ENCODE results near the gene KRTAP2-2.
"Not testable (repeated sequence)": the region's sequence is repeated elsewhere in the genome, so short reads cannot be mapped to it uniquely, and the experiment has no call there.

KRTAP2-2 gene

DNA sequence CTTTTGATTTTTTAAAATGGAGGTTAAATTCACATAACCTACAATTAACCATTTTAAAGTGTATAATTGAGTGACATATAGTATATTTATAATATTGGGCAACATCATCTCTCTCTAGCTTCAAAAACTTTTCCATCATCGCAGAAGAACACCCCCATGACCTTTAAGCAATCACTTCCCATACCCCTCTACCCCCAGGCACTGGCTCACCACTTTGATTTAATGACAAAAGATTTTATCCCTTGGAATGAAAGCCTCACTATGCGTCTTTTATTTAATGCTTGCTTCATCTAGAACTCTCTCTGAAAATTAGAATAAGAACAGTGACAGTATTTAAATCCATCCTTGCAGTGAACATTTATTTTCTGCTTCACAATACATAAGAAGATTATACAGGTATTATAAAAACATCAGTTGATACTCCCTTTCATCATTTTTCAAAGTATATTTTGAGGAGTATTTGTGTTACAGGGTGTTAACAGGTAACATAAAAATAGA lies 17.1 kb downstream of the KRTAP2-2 start:
- DNase-seq (ENCODE audit: low read depth, low spot score): no peak
- no peak overlapping the region for H3K4me3 ChIP-seq (ENCODE audit: low read length)

DNA sequence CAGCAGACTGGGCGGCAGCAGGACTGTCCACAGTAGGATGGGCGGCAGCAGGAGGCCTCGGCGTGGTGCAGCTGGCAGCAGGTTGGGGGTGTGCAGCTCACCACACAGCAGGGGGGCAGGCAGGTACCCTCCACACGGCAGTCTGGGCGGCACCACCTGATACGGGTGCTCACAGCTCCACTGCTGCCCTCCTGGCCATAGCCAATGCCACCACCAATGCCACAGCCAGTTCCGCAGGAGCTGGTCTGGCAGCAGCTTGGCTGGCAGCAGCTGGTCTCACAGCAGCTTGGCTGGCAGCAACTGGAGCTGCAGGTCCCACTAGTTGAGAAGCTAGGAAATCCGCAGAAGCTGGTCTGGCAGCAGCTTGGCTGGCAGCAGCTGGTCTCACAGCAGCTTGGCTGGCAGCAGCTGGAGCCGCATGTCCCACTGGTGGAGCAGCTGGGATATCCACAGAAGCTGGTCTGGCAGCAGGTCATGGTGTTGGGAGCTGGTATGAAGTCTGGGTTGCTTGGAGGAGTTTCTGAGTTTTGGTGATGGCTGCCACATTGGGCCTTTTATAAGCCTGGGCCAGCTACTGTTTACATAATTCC lies 20.6 kb downstream of the KRTAP2-2 start, which contains the start of gene KRTAP1-3:
KRTAP1-3 (minus strand) TSS at position 529 of the 590 bp plus-strand sequence; CDS start at position 476, 53 bp downstream.
- DNase-seq (ENCODE audit: low read depth, low spot score); H3K4me3 ChIP-seq (ENCODE audit: low read length): not testable (repeated sequence)

DNA sequence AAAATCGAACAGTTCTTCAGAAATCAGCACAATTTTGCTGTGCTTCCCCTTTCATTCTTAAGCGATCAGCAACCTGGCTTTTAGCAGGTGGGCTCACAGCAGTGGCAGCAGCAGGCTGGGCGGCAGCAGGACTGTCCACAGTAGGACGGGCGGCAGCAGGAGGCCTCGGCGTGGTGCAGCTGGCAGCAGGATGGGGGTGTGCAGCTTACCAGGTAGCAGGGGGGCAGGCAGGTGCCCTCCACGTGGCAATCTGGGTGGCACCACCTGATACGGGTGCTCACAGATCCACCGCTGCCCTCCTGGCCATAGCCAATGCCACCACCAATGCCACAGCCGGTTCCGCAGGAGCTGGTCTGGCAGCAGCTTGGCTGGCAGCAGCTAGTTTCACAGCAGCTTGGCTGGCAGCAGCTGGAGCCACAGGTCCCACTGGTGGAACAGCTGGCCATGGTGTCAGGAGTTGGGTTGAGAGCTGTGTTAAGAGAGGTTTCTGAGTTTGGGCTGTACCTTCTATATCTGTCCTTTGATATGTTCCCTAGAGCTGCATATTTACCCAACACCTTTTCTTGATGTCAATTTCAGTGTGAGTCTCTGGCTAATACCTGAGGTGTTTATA lies 25.3 kb downstream of the KRTAP2-2 start, which contains the start of gene KRTAP1-4:
KRTAP1-4 (minus strand) TSS at position 563 of the 613 bp plus-strand sequence; CDS start at position 446, 117 bp downstream.
- no peak within 1 kb of the TSS for H3K4me3 ChIP-seq (ENCODE audit: low read length)
- no peak for DNase-seq (ENCODE audit: low read depth, low spot score)

DNA sequence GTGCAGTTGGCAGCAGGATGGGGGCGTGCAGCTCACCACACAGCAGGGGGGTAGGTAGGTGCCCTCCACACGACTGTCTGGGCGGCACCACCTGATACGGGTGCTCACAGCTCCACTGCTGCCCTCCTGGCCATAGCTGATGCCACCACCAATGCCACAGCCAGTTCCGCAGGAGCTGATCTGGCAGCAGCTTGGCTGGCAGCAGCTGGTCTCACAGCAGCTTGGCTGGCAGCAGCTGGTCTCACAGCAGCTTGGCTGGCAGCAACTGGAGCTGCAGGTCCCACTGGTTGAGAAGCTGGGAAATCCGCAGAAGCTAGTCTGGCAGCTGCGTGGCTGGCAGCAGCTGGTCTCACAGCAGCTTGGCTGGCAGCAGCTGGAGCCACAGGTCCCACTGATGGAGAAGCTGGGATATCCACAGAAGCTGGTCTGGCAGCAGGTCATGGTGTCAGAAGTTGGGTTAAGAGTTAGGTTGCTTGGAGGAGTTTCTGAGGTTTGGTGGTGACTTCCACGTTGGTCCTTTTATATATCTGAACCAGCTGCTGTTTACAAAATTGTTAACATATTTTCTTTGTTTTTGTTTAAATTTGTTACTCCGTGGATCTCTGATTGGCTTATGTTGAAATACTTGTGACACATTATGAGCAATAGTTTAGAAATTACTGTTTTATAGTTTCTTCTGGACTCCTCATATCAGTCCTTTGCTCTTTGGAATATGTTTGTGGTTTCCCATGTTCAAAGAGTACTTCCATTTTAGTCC lies 28.1 kb downstream of the KRTAP2-2 start, which contains the start of gene KRTAP1-5:
KRTAP1-5 (minus strand) TSS at position 494 of the 757 bp plus-strand sequence; CDS start at position 441, 53 bp downstream.
- DNase-seq (ENCODE audit: low read depth, low spot score): no peak
- no peak within 1 kb of the TSS for H3K4me3 ChIP-seq (ENCODE audit: low read length)

DNA sequence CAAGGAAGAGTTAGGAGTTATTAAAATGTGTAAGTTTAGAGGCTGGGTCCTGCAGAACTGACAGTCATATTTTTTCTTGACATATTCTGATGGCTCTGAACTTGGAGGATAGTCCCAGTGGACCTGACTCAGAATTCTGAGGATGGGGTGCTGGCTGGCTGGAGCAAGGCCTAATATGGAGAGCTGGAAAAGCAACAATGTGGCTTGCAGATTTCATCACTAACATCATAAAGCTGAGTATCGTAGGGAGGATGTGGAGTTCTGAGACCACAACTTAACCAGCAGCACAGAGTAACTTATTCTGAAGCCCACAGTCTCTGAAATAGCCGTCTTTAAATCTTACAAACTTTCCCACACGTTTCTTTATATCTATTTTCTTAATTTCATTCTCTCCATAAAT lies 30.3 kb downstream of the KRTAP2-2 start:
- no peak overlapping the region for H3K4me3 ChIP-seq (ENCODE audit: low read length)
- no peak for DNase-seq (ENCODE audit: low read depth, low spot score)

DNA sequence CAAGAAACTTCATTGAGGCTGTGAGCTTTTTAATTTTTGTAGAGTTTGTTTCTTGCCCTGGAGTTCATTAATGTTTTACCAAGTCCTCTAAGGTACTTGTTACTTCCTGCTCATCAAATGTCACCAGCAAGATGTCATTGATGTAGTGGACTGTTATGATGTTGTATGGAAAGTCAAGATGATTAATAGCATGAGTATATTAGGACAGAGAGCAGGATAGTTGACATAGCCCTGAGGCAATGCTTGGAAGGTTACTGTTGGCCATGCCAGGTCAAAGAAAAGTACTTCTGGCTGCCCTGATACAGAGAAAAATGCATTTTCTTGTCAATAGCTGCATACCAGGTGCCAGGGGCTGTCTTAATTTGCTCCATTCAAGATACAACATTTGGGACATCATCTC lies 34.7 kb downstream of the KRTAP2-2 start:
- no peak for DNase-seq (ENCODE audit: low read depth, low spot score)
- H3K4me3 ChIP-seq (ENCODE audit: low read length): no peak overlapping the region

DNA sequence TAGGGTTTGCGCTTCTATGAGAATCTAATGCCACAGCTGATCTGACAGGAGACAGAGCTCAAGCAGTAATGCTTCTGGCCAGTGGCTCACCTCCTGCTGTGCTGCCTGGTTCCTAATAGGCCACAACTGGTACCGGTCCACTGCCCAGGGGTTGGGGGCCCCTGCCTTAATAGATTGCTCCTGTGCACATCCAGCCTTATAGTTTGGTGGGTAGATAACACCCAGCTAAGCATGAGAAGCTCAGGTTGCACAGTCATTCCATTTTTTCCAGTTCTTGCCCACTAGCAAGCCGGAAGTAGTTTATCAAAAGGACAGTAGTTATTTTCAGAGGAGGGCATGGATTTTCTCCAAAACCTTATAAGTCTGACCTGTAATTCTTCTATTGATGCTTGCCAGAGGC lies 35.6 kb downstream of the KRTAP2-2 start:
- no peak for DNase-seq (ENCODE audit: low read depth, low spot score)
- H3K4me3 ChIP-seq (ENCODE audit: low read length): no peak overlapping the region

DNA sequence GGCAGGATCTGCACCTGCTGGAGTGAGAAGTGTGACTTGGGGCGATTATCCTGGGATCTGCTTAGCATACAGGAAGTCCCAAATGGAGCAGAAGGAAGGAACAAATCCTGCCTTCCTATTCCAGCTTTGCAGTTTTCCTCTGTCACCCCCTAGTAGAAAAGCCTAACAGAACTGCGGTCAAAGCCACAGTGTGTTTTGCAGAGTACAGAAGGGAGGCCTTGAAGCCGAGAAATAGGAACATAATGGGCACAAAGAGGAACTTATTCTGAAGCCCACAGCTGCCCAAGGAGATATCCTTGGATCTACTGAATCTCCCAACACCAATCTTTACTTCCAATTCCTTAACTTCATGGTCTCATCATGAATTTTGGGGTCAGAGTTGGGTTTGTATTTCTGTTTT lies 36.5 kb downstream of the KRTAP2-2 start:
- H3K4me3 ChIP-seq (ENCODE audit: low read length): no peak overlapping the region
- DNase-seq (ENCODE audit: low read depth, low spot score): no peak

DNA sequence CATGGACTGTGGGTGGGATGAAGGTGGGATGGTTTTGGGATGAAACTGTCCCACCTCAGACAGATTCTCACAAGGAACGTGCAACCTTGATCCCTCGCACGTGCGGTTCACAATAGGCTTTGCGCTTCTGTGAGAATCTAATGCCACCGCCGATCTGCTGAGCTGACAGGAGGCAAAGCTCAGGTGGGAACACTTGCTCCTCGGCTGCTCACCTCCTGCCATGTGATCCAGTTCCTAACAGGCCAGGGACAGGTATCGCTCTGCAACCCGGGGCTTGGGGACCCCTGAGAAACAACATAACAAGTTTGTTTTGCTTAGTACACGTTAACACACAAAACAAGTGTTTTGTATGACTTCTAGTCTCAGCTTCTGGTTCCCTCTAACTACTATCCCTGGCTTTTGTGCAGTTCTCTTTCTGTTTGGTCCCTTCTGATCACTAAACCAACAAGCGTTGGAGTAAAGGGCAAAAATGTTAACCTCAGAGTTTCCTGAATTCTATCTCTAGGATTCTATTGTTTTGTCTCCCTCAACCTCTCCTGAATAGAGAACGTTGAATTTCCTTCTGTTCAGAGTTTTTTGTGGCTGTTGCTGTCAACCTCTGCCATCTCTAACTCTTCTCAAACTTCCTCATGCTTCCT lies 38.3 kb downstream of the KRTAP2-2 start:
- DNase-seq (ENCODE audit: low read depth, low spot score): no peak
- no peak overlapping the region for H3K4me3 ChIP-seq (ENCODE audit: low read length)

DNA sequence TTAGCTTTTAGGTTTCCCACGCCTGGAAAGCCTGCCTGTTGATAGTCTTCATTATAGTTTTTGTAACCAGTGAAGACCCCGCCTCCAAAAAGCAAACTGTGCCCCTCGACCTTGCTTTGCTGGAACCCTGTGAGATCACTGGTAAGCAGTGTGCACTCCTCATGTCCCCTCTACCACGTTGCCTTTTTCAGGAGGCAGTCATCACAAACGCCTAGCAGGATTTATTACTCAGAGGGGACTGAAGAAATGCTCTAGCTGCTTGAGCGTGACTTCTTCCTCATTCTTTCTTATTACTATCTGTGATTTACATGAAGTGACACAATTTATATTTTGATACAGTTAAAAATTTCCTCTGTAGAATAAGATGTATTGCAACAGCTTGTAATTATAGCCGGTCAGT lies 39.6 kb downstream of the KRTAP2-2 start:
- H3K4me3 ChIP-seq (ENCODE audit: low read length): no peak overlapping the region
- no peak for DNase-seq (ENCODE audit: low read depth, low spot score)

DNA sequence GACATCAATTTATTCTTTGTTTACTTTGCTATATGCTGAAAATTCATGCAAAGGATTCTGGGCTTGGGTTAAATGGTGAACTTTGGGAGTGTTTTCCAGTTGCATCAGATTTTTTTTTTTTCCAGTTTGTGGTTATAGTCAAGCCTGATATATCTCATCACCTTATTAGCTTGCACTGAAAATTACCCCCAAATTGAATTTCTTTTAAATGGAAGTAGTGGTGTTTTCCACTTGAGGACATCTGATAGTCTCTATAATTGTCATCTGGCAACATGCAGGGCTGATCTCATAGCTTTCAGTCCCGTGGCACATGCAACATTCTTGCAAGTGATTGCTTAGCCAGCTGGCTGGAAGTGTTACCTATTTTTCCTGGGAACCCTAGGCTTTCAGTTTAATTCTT lies 41.4 kb downstream of the KRTAP2-2 start:
- DNase-seq (ENCODE audit: low read depth, low spot score): no peak
- no peak overlapping the region for H3K4me3 ChIP-seq (ENCODE audit: low read length)

DNA sequence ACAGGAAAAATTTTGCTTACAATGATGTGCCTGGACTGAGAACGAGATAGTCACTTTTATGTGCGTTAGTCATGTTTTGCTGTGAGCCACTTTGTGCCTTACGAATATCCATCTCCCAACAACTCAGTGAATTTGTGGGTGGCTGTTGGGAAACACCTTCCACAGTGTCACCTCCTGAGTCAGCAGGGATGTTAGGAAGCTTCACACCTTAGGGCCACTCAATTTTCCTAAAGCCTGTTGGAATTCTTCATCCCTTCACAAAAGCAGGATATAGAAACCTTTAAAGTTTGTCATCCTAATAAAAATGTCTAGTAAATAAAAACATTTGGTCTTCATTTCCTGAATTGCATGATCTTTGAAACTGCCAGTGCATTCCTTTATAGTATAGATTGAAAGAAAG lies 41.8 kb downstream of the KRTAP2-2 start:
- H3K4me3 ChIP-seq (ENCODE audit: low read length): no peak overlapping the region
- DNase-seq (ENCODE audit: low read depth, low spot score): no peak

DNA sequence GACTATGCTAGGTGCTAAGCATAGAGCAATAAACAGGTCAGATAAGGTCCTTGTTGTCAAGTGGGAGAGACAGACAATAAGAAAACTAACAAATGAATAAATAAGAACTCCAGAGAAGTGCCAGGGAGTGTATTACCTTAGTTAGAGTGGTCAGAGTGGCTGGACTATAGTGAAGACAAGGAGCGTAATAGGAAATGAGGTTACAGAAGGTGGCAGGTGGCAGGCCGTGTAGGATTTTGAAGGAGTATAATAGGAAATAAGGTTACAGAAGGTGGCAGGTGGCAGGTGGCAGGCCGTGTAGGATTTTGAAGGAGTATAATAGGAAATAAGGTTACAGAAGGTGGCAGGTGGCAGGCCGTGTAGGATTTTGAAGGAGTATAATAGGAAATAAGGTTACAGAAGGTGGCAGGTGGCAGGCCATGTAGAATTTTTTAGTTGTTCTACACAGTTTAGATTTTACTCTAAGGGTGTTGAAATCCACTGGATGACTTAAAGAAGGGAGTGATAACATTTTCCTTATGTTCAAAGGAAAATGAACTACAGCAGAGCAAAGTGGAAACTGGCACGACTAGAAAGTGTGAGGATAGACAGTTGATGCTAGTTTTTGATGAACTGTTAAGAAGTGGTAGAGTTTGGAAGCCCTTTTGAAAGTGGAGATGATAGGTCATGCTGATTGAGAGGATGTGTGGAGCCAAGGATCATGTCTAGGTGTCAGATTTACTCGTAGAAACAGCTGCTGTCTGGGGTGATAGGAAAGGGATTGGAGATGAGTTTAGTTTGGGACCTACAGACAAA lies 42.5 kb downstream of the KRTAP2-2 start:
- no peak for DNase-seq (ENCODE audit: low read depth, low spot score)
- H3K4me3 ChIP-seq (ENCODE audit: low read length): no peak overlapping the region

DNA sequence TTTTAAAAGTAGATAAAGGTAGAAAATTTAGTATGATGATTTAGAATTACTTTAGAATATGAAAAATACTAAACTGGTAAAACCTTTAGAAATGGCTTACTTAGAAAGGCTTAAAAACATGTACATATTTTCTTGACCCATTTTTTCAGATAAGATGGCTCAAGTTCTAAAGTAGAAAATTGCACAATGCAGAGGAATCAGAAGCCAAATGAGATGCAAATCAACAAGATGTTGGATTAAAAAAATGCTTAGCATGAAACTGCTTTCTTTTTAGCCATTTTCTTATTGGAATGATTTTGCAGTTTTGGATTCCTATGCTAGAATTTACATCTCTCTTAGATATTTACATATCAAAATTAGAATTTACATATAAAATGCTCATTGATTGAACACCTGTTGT lies 44.6 kb downstream of the KRTAP2-2 start:
- H3K4me3 ChIP-seq (ENCODE audit: low read length): no peak overlapping the region
- no peak for DNase-seq (ENCODE audit: low read depth, low spot score)

DNA sequence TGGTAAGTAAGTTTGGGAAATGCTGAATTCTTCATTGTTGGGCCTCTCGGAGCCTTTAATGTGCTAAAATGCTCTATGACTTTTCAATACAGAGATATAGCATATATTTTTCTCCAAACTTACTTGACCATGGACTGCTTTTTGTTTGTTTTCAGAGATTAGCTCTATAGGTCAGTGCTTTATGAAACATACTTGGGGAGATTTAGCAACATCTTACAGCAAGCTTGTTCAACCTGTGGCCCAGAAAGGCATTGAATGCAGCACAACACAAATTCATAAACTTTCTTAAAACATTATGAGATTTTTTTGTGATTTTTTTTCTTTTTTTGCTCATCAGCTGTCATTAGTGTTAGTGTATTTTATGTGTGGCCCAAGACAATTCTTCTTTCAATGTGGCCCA lies 45.1 kb downstream of the KRTAP2-2 start:
- no peak for DNase-seq (ENCODE audit: low read depth, low spot score)
- no peak overlapping the region for H3K4me3 ChIP-seq (ENCODE audit: low read length)

DNA sequence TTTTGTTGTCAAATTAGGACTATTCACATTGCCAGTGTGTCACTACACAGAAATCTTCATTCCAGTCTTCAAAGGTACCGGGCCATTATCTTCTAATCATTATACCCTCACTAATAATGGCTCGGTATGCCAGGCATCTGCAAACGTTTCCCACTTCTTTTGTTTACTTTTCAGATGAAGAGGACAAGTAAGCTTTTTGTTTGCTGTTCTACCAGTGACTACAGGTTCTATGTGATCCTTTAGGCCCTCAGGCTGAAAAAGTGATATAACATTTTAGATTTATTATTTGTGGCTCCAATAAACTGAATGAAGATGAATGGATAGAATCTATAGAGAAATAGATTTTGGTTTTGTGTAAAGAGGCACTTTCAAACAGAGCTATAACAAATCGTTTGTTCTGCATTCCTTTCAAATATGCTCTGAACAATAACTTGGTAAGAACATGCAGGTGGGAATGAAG lies 45.7 kb downstream of the KRTAP2-2 start:
- DNase-seq (ENCODE audit: low read depth, low spot score): no peak
- no peak overlapping the region for H3K4me3 ChIP-seq (ENCODE audit: low read length)

DNA sequence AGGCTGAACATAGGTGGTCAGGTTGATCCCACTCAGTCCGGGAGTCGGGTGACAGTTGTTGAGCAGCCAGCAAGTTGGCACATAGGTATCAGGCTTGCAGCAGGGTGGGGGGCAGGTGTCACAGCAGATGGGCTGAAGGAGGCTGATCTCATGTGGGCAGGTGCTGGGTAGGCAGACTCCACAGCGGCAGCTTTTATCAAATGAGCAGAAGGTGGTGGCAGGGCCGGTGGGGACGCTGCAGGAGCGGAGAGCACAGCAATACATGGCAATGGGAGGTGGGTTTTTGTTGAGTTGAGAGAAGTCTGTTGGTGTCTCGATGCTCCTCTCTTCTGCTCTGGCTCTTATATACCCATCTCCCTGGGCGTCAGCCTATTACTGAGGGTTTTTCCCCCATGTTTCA lies 46.2 kb downstream of the KRTAP2-2 start, which contains the start of gene KRTAP3-1:
KRTAP3-1 (minus strand) TSS at position 318 of the 400 bp plus-strand sequence; CDS start at position 264, 54 bp downstream.
- no peak for DNase-seq (ENCODE audit: low read depth, low spot score)

More for the DNA sequence above, 46.2 kb downstream of the KRTAP2-2 start, which contains the start of gene KRTAP3-1:
- no peak within 1 kb of the TSS for H3K4me3 ChIP-seq (ENCODE audit: low read length)
